GM21576 (cell line): Measurements from ENCODE around the gene TMEM150B.

Experiments used
- ATAC-seq: cut with Tn5 transposase; IDR thresholded peaks from one replicate; pipeline ENCODE4 v1.9.1; 2021; ENCODE audit warnings: mild to moderate bottlenecking, moderate library complexity; ENCODE audit not compliant: unreplicated experiment

TMEM150B gene, protein sequence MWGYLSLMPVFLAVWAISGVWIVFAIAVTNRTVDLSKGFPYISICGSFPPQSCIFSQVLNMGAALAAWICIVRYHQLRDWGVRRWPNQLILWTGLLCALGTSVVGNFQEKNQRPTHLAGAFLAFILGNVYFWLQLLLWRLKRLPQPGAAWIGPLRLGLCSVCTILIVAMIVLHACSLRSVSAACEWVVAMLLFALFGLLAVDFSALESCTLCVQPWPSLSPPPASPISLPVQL

DNA sequence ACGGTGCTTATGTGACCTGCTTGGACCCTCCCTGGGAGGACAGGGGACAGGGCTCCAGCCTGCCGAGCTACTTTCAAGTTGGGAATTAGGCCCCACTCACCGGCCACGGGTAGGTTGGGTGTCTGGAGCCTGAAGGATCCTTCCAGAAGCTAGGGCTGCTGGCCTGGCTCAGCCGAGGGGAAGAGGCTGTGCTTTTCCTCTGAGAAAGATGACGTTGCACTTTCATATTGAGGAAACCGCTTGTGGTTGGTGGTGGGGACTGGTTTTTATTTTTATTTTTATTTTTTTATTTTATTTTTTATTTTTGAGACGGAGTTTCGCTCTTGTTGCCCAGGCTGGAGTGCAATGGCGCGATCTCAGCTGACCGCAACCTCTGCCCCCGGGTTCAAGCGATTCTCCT, at the start of gene TMEM150B:
TSS of gene TMEM150B (minus strand) at position 170 of the 400 bp plus-strand sequence. CDS start 4,305 bp downstream, outside the sequence.
- no peak for ATAC-seq

DNA sequence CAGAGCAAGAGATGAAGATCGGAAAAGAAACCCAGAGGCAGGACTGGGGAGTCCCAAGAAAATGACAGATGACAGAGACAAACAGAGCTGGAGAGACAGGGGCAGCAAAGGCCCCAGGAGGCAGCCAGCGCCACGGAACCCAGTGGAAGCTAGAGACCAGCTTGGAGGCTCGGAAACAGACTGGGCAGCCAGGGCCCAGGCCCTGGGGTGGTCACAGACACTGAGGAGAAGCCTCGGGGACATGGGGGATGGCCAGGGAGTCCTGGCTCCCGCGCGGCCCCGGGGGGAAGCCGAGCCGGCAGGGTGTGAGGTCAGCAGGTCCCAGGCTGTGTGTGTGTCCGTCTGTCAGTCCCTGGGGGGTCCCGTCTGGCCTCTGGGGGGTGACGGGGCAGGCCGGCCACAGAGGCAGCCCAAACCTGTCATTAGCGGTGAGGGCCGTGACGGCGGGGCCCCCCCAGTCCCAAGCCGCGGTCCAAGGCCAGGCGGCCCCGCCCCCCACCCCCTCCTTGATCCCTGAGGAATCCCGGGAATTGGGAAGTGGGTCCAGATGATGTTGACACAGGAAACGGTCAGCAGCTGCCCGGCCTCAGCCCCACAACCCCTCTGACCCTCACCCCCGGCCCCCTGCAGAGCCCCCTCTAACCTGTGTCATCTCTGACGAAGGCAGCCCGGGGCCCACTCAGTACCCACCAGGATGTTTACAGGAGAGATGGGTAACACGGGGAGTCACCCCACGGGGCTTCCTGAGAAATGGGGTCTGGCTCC, 49.0 kb upstream of the TMEM150B start:
- ATAC-seq: no peak

DNA sequence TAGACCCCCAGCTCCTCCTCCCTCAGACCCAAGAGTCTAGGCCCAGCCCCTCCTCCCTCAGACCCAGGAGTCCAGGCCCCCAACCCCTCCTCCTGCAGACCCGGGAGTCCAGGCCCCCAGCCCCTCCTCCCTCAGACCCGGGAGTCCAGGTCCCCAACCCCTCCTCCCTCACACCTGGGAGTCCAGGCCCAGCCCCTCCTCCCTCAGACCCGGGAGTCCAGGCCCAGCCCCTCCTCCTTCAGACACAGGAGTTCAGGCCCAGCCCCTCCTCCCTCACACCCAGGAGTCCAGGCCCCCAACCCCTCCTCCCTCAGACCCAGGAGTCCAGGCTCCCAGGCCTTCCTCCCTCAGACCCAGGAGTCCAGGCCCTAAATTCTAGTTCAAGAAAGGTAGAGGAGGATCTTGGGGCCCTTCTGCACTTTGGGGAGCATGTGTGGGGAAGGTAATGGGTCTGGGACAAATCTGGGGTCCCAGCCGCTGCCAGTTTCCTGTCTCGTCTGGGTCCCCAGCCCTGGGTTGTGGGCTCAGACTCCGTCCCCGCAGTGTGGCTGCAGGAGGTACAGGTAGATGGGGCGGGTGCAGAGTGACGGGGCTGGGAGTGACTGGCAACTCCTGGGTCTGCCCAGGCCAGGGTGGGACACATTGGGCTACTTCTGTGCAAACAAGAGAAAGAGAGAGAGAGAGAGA, 48.3 kb upstream of the TMEM150B start:
- no peak for ATAC-seq

DNA sequence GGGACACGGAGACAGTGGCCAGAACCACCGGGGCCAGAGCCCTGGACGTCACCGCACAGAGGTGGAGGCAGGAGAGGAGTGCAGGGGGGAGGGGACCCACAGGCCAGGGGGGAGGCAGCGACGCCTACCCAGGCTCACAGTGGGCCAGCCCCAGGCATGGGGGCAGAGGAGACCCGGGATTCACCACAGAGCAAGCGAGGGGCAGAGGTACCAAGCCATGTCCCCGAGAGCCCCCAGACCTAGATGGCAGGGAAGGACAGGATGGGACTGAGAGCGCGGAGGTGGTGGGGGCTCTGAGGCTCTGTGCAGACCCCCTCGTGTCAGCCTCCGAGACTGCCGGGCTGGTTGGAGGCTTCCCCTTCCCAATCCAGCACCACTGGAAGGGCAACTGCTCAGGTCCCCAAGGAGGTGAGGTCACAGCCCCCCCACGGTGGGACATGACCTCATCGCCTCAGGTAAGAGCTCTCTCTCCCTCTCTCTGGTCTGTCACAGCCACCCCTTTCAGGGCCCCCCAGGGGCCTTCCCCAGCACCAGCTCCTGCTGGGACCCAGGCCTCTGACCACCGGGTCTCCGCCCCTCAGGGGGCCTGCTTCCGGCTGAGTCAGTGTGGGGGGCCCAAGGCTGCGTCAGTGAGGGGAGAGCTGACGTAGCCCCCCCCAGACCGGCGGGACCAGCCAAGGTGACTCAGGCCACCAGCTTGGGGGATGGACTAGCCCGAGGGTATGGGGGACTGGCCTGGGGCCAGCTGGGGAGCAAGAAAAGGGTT, 47.4 kb upstream of the TMEM150B start:
- ATAC-seq: no peak

DNA sequence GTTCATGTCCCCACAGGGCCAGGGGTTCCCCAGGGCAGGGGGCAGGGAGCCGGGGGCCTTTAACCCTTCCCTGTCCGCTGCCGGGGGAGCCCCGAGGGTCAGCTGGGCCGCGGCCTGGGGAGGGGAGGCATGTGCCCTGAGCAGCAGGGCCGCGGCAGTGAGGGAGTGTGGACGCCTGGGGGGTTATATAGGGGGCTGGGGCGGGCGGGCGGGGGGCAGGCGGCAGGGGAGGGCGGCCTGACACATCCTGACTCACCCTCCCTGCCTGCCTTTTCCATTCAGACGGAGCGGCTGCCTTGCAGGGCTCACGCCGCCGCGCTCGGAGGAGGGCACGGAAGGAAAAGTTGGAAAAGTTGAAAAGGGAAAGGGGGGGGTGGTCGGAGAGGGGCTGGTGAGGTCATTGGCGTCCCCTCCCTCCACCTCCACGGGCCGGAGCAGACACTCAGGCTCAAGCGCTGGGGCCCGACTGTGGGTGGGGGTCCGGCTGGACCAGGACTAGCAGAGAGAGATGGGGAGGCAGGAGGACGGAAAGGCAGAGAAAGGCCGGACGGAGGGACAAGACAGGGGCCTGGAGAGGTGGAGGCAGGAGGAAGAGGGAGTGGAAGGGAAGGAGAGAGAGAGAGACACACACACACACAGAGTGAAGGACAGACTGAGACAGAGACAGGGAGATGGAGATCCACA, 45.3 kb upstream of the TMEM150B start, which contains the start of gene IL11:
TSS of gene IL11 (minus strand) at position 159 of the 684 bp plus-strand sequence. CDS start at position 6, 153 bp downstream.
- no peak for ATAC-seq

DNA sequence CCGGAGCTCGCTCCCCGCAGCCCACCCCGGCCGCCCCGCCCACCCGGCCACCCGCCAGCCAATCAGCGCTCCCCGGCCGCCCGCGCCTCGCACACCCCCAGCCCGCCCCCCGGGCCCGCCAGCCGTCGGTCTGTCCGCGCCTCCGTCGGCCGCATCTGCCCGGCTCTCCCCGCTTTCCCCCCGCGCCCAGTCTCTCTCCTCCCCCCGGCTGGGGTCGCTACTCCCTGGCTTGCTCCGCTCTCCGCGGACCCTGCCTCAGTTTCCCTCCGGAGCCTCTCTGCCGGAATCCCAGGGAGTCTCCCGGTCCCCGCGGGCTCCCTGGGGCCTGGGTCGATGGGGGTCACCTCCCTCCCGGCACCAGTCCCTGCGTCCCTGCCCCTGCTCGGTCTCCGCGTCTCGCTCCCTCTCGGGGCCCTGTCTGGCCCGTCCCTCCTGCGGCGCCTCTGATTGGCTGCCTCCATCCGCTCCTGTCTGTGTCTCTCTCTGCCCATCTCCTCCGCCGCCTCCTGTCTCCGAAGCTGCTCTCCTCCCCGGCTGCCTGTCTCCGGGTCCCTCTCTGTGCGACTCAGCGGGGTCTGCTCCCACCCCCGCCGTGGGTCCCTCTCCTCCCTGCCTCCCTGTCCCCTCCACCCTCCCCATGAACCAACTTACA, 44.6 kb upstream of the TMEM150B start:
- no peak for ATAC-seq

DNA sequence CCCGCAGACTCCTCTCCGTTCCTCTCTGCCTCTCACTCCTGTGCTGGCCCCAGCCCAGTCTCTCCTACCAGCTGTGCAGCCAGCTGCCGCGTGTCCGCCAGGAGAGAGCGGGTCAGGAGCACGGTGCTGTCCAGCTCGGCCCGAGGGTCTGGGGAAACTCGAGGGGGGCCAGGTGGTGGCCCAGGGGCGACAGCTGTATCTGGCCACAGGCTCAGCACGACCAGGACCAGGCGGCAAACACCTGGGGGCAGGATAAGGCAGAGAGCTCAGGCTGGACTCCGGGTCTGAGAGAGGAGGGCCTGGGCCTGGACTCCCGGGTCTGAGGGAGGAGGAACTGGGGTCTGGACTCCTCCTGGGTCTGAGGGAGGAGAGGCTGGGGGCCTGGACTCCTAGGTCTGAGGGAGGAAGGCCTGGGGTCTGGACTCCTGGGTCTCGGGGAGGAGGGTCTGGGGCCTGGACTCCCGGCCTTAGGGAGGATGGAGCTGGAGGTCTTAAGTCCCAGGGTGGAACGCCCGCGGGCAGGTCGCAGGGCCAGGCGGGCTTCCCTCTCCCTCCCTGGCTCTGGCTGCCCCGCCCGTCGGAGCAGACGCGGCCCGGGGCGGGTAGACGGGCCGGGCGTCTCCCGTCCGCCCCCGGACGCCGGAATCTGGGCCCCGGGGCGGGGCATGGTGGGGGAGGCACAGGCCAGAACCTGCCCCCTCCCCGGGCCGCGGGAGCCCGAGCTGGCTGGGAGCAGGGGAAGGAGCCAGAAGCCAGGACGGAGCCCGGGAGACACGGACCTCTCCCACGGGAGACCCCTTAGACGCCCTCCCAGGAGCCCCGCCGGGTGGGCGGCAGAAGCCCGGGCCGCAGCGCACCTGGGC, 43.8 kb upstream of the TMEM150B start:
- no peak for ATAC-seq

DNA sequence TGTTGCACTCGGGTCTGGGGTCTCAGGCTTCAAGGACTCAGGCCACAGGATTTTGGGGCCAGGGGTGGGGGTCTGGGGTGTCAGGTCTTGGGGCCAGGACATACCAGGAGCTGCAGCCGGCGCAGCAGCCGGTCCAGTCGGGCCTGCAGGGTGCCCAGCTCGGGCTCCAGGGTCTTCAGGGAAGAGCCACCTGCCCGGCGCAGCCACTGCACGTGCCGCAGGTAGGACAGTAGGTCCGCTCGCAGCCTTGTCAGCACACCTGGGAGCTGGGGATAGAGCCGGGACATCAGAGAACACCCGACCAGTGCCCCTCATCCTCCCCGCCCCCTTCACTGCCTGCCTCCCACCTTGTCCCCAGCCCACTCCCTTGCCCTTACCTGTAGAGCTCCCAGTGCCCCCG, 43.0 kb upstream of the TMEM150B start:
- ATAC-seq: no peak

DNA sequence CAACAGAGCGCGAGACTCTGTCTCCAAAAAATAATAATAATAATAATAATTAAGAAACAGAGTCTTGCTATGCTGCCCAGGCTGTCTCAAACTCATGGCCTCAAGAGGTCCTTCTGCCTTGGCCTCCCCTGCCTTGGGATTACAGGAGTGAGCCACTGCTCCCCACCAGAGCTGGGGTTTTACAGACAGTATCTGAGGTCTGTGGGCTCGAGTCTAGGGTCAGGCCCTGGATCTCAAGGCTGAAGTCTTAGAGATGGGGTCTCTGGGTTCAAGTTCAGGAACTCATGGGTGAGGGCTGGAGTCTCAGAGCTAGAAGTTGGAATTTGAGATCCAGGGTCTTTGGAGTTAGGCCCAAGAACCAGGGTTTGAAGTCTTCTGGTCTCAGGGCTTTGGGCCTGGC, 41.6 kb upstream of the TMEM150B start:
- ATAC-seq: no peak

DNA sequence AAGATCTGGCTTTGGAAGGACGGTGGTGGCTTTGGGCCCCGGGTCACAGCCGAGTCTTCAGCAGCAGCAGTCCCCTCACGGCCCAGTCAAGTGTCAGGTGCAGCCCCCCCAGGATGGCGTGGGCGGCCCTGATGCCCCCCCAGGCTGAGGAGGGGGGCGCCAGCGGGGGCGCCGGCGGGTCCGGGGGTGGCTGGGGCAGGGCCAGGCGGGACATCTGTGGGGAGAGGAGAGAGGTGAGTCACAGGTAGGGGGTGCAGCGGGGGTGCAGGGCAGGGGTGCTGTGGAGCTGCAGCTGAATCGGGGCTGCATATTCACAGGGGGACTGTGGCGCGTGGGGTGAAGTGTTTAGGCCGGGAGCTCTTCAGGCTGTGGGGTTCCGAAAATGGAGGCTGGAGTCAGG, 40.8 kb upstream of the TMEM150B start:
- ATAC-seq: no peak

DNA sequence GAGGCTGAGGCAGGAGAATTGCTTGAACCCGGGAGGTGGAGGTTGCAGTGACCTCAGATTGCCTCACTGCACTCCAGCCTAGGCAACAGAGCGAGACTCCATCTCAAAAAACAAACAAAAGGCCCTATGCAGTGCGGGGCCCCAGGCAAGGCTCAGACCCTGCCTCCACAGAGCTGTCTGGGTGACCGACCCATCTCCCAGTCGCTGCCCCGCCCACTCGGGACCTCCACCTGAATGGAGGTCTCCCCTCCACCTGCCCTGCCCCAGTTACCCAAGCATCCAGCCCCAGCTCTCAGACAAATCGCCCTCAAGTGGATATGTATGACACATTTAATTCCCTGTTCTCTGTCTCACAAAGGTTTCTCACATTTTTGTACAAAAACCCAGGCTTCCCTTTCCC, 40.1 kb upstream of the TMEM150B start:
- no peak for ATAC-seq

DNA sequence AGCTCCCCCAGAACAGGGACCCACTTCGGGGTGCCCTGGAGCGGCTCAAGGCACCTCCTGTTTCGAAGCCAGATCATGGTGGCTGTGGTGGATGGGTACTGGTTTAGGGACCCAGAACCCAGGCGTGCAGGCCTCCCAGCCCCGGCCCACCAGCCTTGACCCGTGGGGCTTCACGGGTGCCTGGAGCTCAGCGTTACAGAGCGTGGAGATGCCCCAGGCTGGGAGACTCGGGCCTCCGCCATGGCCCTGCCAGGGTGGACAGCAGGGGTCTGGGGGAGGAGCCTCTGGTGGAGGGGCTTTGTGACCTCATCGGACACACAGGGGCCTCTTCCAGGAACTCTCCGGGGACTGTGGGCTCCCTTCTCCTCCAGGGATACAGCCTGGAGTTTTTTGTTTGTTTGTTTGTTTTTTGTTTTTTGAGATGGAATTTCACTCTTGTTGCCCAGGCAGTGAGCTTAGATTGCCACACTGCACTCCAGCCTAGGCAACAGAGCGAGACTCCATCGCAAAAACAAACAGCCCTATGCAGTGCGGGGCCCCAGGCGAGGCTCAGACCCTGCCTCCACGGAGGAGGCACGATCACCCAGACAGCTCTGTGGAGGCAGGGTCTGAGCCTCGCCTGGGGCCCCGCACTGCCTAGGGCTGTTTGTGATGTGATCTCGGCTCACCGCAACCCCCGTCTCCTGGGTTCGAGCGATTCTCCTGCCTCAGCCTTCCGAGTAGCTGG, 38.0 kb upstream of the TMEM150B start, which contains the start of gene GARIN5B:
TSS of gene GARIN5B (minus strand) at position 271 of the 727 bp plus-strand sequence. CDS start at position 77, 194 bp downstream.
- no peak for ATAC-seq

DNA sequence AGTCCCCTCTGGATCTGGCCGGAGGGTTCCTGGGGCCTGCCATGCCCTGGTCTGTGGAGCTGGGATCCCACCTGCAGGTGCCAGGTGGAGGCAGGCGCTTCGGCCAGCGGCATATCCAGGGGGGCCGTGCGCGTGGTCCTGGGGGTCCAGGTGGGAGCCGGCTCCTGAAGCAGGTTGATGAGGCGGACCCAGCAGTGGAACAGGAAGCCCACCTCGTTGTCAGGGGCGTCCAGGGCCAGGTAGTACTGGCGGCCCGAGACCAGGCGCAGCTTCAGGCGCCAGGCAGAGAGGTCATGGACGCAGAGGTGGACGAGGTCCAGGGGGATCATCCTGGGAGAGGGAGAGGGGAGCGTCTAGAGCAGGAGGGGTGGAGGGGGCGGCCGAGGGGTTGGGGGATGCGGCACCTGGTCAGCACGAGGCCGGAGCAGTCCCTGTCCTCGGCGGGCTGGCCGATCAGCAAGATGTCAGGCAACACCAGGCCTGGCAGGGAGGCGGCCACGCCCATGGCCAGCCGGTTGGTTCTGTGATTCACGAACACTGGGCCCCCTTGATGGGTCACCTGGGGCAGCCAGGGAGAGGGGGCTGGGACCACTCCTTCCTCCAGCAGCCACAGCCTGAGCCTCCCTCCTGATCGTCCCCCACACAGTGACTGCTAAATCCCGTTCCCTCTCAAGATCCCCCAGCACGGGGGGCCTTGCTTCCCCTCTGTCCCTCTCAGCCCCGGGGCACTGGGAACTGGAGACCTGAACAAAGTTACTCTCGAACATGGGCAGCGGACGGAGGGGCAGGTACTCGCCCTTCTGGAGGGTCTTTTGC, 37.2 kb upstream of the TMEM150B start:
- no peak for ATAC-seq

DNA sequence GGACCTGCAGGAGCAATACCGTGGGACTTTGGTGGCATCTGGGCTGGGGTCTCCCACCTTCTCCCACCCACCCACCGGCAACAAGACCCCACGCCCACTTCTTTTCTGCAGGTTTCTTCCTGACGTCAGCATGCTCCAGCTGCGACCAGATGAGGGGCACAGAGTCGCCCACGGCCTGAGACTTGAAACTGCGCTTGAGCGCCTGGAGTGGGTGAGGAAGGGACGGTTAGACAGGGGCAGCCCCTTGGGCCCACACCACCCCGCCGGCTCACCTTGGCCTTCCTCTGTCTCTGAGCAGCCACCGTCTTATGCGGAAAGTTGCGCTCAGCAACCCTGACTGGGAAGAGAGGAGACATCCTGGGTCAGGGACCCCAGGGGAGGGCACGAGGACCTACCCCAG, 35.8 kb upstream of the TMEM150B start:
- ATAC-seq: no peak

DNA sequence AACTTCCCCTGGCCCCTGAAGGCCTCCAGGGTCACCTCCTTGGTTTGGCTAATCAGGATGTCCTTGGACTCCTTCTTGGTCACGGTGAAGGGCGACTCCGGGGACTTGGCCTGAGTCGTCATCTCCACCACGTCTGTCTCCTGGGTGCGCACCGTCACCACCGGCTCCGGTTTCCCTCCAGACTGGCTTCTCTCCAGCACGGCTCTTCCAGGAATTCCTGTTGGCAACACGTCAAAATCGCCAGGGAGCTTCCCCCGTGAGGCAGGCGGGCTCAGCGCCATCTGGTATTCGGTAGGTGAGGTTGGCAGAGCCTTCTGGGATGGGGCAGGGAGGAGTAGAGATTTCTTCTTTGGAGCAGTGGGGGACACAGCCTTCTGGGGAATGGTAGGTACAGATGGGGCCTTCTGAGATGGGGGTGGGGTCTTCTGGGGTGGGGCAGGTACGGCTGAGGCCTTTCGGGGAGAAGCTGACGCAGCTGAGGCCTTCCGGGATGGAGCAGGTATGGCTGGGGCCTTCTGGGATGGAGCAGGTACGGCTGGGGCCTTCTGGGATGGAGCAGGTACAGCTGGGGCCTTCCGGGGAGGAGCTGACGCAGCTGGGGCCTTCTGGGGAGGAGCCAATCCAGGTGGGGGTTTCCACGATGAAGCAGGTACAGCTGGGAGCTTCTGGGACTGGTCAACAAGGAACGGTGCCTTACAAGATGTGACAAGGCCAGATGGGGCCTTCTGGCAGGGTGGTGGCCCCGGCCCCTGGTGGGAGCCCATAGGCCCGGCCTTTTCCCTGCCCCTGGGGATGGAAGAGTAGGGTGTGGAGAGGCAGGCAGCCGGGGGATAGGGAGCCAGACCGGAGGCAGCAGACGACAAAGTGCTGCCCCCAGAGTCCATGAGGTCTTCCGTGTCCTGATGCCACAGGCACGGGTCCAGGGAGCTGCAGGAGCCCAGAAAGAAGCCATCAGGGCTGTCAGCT, 34.1 kb upstream of the TMEM150B start:
- no peak for ATAC-seq

DNA sequence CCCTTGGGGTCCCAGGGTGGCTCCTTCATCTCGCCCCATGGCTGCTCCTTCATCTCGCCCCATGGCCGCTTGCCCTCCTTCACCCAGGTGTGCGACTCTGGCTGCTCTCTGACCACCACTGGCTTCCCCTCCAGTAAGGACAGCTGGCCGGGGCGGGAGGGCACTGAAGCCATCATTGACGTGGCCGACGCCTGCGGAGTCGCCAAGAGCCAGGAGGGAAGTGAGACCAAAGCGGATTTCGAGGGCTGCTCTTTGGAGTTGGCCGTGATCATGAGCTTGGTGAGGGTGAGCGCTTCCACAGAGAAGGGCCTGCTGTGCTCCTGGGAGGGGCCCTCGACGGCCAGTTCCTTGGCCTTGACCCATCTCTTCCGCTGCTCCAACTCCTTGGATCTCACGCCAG, 33.4 kb upstream of the TMEM150B start:
- no peak for ATAC-seq
